A549 (cell line): ENCODE results near the gene LMTK2.

Experiments used
- FOSL2 ChIP-seq, 2 experiments: fragments of 450-650 bp in 1 of 2; fragments of >200 bp in 1 of 2; sonication (Bioruptor Twin) in 1 of 2; formaldehyde crosslinking; IDR thresholded peaks; 2 replicates each; pipeline versions ENCODE4 v1.5.0 to v1.6.1; 2016 to 2020; ENCODE audit warnings: mild to moderate bottlenecking in 1 of 2, moderate library complexity in 1 of 2
- TFCP2L1 ChIP-seq: fragments of 250-450 bp; sonication (Bioruptor Pico); IDR thresholded peaks from 2 replicates; pipeline ENCODE4 v1.5.0; 2021; ENCODE audit warnings: mild to moderate bottlenecking
- TF ChIP-seq, protein P1 (sequence below): fragments of >200 bp; sonication (Bioruptor Twin); formaldehyde crosslinking; IDR thresholded peaks from 3 replicates; pipeline ENCODE4 v1.5.1; 2016
- TF ChIP-seq, protein P2 (sequence below): IDR thresholded peaks from 2 replicates; pipeline ENCODE4 v1.6.1; 2012

DNA sequence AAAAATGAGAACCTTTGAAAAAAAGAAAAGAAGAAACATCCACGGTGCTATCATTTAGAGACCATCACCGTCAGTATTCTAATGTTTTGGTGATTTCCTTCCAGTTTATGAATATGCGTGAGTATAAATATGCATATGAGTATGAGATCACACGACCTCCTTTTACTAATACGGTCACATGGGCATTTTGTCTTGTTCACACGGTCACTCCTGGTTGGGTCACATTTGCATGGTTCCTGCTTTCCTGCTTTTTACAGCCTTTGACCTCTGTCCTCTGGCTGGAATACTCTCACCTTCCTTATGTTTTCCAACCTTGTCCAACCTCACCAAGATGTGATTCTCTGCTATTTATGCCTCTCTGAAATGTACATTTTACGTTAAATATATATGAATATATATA, 25.3 kb upstream of the LMTK2 start:
- TF ChIP-seq TFCP2L1 (CRISPR knock-in tag) (no peak), FOSL2 (IDR thresholded peaks at IDR 0.05) (no peak), FOSL2 (CRISPR knock-in tag; IDR thresholded peaks at IDR 0.05) (no peak)
- TF ChIP-seq, protein P1, sequence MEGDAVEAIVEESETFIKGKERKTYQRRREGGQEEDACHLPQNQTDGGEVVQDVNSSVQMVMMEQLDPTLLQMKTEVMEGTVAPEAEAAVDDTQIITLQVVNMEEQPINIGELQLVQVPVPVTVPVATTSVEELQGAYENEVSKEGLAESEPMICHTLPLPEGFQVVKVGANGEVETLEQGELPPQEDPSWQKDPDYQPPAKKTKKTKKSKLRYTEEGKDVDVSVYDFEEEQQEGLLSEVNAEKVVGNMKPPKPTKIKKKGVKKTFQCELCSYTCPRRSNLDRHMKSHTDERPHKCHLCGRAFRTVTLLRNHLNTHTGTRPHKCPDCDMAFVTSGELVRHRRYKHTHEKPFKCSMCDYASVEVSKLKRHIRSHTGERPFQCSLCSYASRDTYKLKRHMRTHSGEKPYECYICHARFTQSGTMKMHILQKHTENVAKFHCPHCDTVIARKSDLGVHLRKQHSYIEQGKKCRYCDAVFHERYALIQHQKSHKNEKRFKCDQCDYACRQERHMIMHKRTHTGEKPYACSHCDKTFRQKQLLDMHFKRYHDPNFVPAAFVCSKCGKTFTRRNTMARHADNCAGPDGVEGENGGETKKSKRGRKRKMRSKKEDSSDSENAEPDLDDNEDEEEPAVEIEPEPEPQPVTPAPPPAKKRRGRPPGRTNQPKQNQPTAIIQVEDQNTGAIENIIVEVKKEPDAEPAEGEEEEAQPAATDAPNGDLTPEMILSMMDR, result no peak
- TF ChIP-seq, protein P2, sequence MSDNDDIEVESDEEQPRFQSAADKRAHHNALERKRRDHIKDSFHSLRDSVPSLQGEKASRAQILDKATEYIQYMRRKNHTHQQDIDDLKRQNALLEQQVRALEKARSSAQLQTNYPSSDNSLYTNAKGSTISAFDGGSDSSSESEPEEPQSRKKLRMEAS, result no peak
